Hepatocyte (in vitro differentiated cells): Measurements from ENCODE around the gene IER3.

Experiments used
- EZH2 ChIP-seq: fragments of 200-600 bp; sonication (generic); IDR thresholded peaks from 2 replicates; pipeline ENCODE4 v1.6.1; 2016; ENCODE audit warnings: antibody characterized with exemption, mild to moderate bottlenecking, borderline replicate concordance
- TF ChIP-seq, protein P1 (sequence below): fragments of 200-600 bp; sonication (generic); IDR thresholded peaks from 2 replicates; pipeline ENCODE4 v1.5.1; 2016; ENCODE audit warnings: antibody characterized with exemption, mild to moderate bottlenecking; ENCODE audit not compliant: poor library complexity

DNA sequence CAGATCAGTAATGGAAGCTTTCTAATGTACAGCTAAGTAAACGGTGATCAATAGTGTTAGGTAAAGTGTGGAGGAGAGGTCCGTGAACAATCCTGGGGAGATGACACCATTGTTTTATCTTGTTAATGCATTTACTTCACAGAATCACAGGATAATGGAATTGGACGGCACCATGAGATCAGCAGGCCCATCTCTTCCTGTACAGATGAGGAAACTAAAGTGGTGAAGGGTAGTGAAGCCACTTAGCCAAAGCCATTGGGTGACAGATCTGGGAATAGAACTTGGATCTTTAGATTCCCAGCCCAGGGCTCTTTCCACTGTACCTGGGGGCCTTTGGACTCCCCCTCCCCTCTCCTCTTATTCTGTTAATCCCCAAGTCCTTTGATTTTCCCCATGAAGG lies 26.2 kb upstream of the IER3 start:
- TF ChIP-seq, protein P1, sequence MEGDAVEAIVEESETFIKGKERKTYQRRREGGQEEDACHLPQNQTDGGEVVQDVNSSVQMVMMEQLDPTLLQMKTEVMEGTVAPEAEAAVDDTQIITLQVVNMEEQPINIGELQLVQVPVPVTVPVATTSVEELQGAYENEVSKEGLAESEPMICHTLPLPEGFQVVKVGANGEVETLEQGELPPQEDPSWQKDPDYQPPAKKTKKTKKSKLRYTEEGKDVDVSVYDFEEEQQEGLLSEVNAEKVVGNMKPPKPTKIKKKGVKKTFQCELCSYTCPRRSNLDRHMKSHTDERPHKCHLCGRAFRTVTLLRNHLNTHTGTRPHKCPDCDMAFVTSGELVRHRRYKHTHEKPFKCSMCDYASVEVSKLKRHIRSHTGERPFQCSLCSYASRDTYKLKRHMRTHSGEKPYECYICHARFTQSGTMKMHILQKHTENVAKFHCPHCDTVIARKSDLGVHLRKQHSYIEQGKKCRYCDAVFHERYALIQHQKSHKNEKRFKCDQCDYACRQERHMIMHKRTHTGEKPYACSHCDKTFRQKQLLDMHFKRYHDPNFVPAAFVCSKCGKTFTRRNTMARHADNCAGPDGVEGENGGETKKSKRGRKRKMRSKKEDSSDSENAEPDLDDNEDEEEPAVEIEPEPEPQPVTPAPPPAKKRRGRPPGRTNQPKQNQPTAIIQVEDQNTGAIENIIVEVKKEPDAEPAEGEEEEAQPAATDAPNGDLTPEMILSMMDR: no peak
- TF ChIP-seq EZH2: no peak
